Thyroid gland (tissue), 4 donors: ENCODE results near the gene DDB1.

ENCODE experiments used
- CTCF ChIP-seq, 6 experiments: fragments of 200-600 bp in 3 of 6; fragments of 450-650 bp in 3 of 6; sonication (generic) in 3 of 6; IDR thresholded peaks; one replicate each; pipeline ENCODE4 v1.5.1; 2016 to 2019; ENCODE audit warnings: antibody characterized with exemption in 6 of 6, mild to moderate bottlenecking in 2 of 6, inconsistent platforms in 1 of 6, moderate library complexity in 1 of 6
- POLR2A ChIP-seq, 2 donors: fragments of 450-650 bp; IDR thresholded peaks; one replicate each; pipeline ENCODE4 v1.6.1; 2017; ENCODE audit warnings: antibody characterized with exemption in 2 of 2, mild to moderate bottlenecking in 2 of 2, moderate library complexity in 1 of 2

- TF ChIP-seq CTCF (IDR thresholded peaks at IDR 0.05) (no peak), POLR2A (IDR thresholded peaks at IDR 0.05) (no peak)
Observed at GRCh38 chr11:61338783-61339489, 6.0 kb upstream of the DDB1 start.
